AG09309 (cell line): ENCODE data around the gene CEP131.

Source experiments
- DNase-seq: peaks from one replicate; pipeline ENCODE4 v3.0.0-alpha.2; 2010; ENCODE audit warnings: low read depth
- H3K4me3 ChIP-seq: 2 replicates; pipeline ENCODE4 v1.5.1; 2011; ENCODE audit warnings: mild to moderate bottlenecking, low read depth, low read length, moderate library complexity; ENCODE audit not compliant: control insufficient read depth
- TF ChIP-seq, protein P1 (sequence below): IDR thresholded peaks from 2 replicates; pipeline ENCODE4 v1.5.1; 2011; ENCODE audit warnings: mild to moderate bottlenecking, low read depth, low read length, inconsistent platforms; ENCODE audit not compliant: insufficient read depth, control insufficient read depth; ENCODE audit errors: missing control alignments

The CEP131 gene

DNA sequence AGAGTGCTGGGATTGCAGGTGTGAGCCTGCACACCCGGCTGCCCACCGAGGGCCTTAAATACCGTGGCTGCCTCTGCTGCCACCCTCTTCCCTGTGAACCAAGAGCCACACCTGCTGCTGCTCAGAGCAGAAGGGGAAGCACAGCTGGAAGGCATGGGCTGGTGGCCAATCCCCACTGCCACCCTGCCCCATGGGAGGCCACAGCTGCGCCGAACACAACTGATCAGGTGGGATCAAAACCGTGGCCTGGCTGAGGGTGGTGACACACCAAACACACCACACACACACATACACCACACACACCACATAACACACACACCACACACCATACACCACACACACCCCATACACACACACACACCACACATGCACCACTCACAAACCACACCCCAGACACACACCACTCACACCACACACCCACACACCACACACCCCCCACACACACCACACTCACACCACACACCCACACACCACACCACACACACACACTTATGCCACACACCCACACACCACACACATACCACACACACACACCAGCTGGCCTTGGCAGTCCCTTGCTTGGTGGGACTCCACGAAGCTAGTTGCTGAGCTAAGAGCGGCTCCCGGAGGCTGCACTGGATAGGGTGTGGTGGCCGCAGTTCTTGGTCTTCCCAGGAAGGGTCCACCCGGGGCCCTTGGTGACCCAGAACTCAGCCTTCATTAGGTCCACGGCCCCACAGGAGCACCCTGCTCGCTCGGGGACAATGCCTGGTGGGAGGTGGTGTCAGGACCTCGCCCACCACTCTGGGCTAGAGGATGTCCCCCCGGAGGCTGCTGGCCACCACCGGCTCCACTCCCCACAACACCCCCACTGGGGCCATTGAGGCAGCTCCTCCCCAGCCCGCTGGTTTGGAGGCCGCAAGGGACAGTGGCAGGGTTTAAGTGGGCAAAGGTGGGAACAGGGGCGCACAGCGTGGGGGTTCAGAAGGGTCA is 14.9 kb downstream of the CEP131 start:
- TF ChIP-seq, protein P1, sequence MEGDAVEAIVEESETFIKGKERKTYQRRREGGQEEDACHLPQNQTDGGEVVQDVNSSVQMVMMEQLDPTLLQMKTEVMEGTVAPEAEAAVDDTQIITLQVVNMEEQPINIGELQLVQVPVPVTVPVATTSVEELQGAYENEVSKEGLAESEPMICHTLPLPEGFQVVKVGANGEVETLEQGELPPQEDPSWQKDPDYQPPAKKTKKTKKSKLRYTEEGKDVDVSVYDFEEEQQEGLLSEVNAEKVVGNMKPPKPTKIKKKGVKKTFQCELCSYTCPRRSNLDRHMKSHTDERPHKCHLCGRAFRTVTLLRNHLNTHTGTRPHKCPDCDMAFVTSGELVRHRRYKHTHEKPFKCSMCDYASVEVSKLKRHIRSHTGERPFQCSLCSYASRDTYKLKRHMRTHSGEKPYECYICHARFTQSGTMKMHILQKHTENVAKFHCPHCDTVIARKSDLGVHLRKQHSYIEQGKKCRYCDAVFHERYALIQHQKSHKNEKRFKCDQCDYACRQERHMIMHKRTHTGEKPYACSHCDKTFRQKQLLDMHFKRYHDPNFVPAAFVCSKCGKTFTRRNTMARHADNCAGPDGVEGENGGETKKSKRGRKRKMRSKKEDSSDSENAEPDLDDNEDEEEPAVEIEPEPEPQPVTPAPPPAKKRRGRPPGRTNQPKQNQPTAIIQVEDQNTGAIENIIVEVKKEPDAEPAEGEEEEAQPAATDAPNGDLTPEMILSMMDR = no peak
- DNase-seq = no peak
- no peak overlapping the region for H3K4me3 ChIP-seq

DNA sequence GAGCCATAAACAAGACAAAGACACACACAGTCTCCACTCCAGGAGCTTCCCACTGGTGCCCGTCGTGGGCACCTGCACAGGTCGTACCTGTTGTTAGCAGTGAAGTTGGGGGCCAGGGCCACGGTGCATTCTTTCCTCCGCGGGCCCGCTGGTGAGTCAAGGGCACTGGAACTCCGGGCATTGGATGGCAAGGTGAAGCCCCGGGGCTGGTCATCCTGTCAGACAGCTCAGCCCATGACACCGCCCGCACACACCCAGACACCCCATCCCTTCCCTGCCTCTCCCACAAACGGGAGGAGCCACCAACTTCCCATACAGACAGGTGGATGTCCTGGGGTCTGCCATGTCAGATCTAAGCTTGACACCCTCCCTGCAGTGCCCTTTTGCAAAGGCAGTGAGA is 16.1 kb downstream of the CEP131 start:
- no peak for DNase-seq
- H3K4me3 ChIP-seq = no peak overlapping the region
- TF ChIP-seq, protein P1 = no peak

DNA sequence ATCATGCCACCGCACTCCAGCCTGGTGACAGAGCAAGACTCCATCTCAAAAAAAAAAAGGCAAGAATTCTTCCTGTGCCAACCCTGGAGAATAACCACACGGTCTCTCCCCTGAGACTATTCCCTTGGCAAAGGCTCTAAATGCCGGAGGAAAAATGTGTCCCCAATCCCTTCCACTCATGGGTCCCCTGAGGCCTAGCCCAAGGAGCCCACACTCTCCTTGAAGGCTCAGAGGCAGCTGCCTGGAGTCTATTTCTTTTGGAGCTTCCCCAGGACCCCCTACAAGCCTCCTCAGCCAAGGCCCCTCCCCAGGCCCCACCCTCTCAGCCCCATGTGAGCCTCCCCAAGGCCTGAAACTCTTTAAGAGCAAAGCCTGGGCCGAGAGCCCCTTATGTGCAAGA is 16.6 kb downstream of the CEP131 start:
- TF ChIP-seq, protein P1 = no peak
- DNase-seq = no peak
- no peak overlapping the region for H3K4me3 ChIP-seq

DNA sequence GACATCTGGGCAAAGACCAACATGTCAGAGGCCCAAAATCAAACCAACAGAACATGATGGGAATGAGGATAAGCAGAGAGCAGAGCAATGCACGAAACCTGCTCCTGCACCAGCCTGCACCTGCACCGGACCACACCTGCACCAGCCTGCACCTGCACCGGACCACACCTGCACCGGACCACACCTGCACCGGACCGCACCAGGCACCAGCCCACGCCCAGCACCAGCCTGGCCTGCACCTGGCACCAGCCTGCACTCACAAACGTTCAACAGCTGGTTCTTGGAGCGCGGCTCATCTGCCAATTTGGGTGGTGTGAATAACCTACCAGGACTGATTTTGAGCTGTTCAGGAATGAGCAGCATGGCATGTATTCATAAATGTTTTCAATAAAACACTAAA is 18.2 kb downstream of the CEP131 start:
- no peak for DNase-seq
- H3K4me3 ChIP-seq = no peak overlapping the region
- TF ChIP-seq, protein P1 = no peak

DNA sequence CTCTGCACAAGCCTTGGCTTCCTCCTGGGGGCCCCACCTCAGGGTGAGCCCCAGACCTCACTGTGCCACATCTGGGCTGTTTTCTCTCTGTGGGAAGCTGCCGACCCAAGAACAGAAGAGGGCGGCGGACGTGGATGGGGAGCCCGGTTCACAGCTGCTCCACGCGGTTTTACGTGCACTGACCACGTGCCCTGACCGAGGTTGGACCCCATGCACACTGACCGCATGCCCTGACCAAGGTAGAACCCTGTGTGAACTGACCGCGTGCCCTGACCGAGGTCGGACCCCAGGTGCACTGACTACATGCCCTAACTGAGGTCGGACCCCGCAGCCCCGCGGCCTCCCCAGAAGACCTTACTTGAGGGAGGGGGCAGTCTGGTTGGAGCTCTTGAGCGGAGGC is 19.6 kb downstream of the CEP131 start:
- no peak for DNase-seq
- TF ChIP-seq, protein P1 = no peak

DNA sequence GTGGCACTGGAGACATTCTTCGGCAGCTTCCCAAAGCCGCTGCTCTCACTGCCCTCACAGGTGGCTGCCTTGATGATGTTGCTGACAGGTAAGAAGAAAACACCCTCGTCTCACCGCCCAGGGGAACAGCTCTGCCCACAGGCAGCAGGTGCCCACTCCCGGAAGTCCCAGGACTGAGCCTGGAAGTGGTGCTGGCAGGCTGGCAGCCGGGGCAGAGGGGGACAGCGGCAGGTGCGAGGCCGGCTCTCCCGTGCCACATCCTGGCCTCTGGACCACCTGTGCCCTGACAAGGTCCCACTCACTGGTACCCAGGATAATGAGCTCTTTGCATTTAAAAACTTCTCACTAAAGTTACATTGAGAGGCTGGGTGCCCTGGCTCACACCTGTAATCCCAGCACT is 20.4 kb downstream of the CEP131 start:
- DNase-seq = no peak
- TF ChIP-seq, protein P1 = no peak
- no peak overlapping the region for H3K4me3 ChIP-seq

More for the DNA sequence above, 19.6 kb downstream of the CEP131 start:
- no peak overlapping the region for H3K4me3 ChIP-seq
